ENCODE measurements around the gene COG8.

DNA sequence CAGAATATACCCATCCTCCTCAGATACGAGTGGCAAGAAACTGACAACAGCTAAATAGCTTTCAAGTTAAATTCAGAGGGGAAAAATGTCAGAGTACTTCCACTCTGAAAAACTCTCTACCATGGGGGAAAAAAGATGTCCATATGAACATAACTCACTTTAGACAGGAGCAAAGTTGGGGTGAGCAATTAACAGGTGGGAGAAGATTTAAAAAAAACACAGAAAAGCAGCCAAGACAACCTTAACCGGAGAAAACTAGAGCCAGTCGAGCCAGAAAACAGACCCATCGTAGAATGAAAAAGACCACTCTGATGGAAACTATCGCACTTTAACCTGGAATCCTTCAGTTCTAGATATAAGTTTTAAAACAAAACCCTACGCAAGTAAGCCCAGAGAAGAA lies 45.6 kb upstream of the COG8 start:
- TF ChIP-seq CTCF (IDR thresholded peaks at IDR 0.05) (no peak), POLR2AphosphoS5 (IDR thresholded peaks at IDR 0.05) (no peak), EP300 (IDR thresholded peaks at IDR 0.05) (no peak), POLR2A (IDR thresholded peaks at IDR 0.05) (no peak)
